ENCODE measurements around the gene TRPV4.
"Not testable (repeated sequence)": the region's sequence is repeated elsewhere in the genome, so short reads cannot be mapped to it uniquely, and the experiment has no call there.

The TRPV4 gene

GRCh38 chr12:109833307-109834189 is at the start of gene TRPV4:
Gene TRPV4 (minus strand): TSS chr12:109833398. CDS start chr12:109814796, 18,602 bp downstream.
- no peak for DNase-seq (ENCODE audit: extremely low spot score, insufficient read length, low read depth)

GRCh38 chr12:109881752-109882151 is 48.6 kb upstream of the TRPV4 start:
- FAIRE-seq (no peak), DNase-seq (ENCODE audit: extremely low spot score, insufficient read length, low read depth) (no peak)

More at GRCh38 chr12:109833307-109834189, at the start of gene TRPV4:
- FAIRE-seq, result no peak

GRCh38 chr12:109880938-109881337 is 47.7 kb upstream of the TRPV4 start:
- DNase-seq (ENCODE audit: extremely low spot score, insufficient read length, low read depth), result no peak
- no peak for FAIRE-seq

DNA sequence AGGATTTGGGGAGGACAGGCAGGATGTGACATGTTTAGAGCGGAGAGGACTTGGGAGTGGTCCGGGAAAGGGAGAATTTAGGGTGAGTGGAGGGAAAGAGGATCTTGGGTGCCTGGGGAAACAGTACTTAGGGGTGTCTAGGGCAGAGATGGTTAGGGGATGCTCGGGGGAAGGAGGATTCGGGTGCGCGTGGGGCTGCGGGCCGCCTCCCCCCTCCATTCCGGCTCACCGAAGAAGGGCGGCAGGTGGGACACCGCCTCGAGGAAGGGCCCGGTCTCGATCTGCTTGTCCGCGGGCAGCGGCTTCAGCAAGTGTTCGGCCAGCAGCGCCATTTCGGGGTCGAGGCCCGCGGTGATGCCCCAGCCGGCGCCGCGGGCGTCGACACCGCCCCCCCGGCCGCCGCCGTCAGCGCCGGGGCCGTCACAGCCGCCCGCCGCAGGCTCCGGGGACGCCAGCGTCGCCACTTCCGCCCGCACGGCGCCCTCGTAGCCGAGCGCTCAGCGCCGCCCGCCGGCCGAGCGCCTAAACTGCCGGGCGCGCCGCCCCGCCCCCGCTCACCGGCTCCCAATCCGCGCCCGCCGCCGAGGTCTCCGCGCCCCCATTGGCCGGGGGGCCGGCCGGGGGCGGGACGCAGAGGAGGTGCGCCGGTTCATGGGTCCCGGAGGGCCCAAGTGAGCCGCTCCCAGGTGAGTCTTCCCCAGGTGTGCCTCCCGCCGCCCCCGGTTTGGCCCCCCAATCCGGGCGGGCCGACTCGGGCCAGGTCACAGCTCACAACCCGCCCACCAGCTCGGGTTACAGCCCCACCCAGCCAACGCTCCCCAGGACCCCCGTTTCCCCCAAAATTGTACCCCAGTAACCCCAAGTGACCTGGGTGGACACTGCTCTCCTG is 47.1 kb upstream of the TRPV4 start, which contains the start of gene GLTP:
Gene GLTP, minus strand, starts transcription at position 499 of the 889 bp plus-strand sequence. Its CDS starts 167 bp downstream, at position 332.
- FAIRE-seq, result peak; percentile 60

GRCh38 chr12:109879351-109880042 is 46.3 kb upstream of the TRPV4 start:
- FAIRE-seq (no peak), DNase-seq (ENCODE audit: extremely low spot score, insufficient read length, low read depth) (no peak)

More for the DNA sequence above, 47.1 kb upstream of the TRPV4 start, which contains the start of gene GLTP:
- peak; percentile 95 for DNase-seq (ENCODE audit: extremely low spot score, insufficient read length, low read depth)

- DNase-seq (ENCODE audit: extremely low spot score, insufficient read length, low read depth), result no peak
Measured at GRCh38 chr12:109878749-109879148, 45.6 kb upstream of the TRPV4 start.

DNA sequence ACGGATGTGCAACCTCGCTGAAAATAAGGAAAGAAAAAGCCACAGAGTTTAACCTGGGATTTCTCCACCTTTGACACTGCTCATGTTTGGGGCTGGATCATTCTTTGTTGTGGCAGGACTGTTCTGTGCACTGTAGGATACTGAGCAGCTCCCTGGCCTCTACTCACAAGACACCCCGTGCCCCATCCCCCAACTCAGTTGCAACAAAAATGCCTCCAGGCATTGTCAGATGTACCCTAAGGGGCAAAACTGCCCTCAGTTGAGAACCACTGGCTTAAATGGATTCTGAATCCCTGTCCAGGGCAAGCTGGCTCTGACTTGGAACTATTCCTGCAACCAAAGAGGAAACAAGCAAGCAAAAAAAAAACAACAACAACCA is 45.0 kb upstream of the TRPV4 start:
- FAIRE-seq (no peak), DNase-seq (ENCODE audit: extremely low spot score, insufficient read length, low read depth) (no peak)

More at GRCh38 chr12:109878749-109879148, 45.6 kb upstream of the TRPV4 start:
- FAIRE-seq, result no peak

DNA sequence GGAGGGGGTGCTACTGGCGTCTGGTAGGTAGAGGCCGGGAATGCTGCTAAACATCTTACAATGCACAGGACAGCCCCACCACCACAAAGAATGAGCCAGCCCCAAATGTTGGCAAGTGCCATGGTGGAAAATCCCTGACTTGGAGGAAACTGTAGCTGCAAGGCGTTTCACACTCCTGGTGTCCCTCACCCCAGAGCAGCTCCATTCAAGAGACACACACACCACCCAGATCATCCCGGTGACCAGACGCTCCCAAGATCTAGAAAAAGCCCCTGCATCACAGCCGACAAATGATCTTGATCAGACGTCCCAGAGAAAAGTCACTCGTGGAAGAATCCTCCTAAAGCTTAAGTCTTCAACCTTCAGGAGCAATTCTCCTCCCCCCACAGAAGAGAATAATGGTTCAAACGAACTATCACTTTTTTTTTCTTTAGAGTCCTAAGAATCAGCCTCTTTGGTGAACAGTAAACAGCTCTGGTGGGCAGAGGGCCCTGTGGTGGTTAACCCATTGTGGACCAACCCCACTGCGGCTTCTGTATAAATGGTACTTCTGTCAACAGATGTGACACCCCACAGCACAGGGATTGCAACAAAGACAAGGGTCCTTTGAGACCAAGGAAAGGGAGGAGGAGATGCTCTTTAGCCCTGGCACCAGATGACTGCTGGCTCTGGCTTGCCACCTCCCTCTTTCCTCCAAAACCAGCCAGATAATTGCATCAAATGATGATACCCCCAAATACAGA is 44.5 kb upstream of the TRPV4 start:
- FAIRE-seq (no peak), DNase-seq (ENCODE audit: extremely low spot score, insufficient read length, low read depth) (no peak)

- no peak for FAIRE-seq
- DNase-seq (ENCODE audit: extremely low spot score, insufficient read length, low read depth), result no peak
Measured at GRCh38 chr12:109876406-109876805, 43.2 kb upstream of the TRPV4 start.

DNA sequence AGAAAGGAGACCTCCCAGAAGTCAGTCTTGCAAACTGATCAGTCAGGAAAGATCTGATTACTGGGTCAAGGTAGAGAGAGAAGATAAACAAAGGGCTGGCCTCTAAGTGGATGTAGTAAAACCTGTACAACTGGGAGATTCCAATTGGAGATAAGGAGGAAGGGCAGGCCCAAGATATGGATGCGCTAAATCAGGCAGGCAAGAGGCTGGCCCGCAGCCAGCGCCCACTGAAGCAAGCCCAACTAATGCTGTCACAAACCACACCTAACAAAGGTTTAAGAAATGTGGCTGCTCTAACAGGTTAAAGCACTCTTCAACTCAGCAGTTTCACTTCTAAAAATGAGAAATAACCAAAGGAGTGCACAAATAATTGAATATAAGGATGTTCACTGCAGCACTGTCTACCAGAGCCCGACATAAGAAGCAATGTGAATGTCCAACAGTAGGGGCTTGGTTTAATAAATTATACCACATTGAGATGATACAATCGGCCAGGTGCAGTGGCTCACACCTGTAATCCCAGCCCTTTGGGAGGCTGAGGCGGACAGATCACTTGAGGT is 42.5 kb upstream of the TRPV4 start:
- no peak for DNase-seq (ENCODE audit: extremely low spot score, insufficient read length, low read depth)
- peak; percentile 68 for FAIRE-seq

- FAIRE-seq, result no peak
- DNase-seq (ENCODE audit: extremely low spot score, insufficient read length, low read depth), result no peak
Measured at GRCh38 chr12:109873653-109874052, 40.5 kb upstream of the TRPV4 start.

GRCh38 chr12:109871668-109872314 is 38.6 kb upstream of the TRPV4 start:
- DNase-seq (ENCODE audit: extremely low spot score, insufficient read length, low read depth), result no peak
- no peak for FAIRE-seq

GRCh38 chr12:109870648-109871047 is 37.5 kb upstream of the TRPV4 start:
- FAIRE-seq (no peak), DNase-seq (ENCODE audit: extremely low spot score, insufficient read length, low read depth) (no peak)

DNA sequence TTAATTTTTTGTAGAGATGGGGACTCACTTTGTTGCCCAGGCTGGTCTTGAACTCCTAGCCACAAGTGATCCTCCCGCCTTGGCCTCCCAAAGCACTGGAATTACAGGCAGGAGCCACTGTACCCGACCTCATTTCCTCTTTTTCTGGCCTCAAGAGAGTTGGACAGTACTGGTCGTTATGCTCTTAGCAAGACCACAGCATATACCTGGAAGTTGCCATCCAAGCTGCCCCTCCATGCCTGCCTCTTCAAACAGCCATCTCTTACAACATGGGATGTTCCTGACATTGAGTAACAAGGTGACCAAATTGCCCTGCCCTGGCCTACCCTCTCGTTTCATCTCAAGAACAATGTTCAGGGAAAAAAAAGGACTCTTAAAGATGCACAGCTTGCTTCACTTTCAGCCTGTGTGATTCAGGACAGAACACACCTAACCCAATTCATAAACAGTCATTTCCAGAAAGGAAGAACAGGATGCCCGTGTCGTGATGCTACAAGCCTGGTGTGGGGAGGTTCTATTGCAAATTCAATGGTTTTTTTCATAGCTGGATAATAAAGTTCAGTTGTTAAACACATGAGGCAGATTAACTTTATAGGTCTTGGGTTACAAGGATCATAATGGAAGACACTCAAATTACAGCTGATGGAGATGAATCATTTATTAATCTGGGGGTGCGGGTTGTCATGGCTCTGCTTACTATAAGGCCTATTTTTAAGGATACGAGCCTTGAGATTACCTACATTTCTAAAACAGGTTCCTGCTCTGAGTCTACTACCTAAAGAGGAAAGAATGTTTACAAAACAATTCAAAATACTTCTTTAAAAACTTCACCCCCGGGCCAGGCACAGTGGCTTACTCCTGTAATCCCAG is 35.2 kb upstream of the TRPV4 start:
- no peak for DNase-seq (ENCODE audit: extremely low spot score, insufficient read length, low read depth)
- no peak for FAIRE-seq

- FAIRE-seq, result no peak
- no peak for DNase-seq (ENCODE audit: extremely low spot score, insufficient read length, low read depth)
Measured at GRCh38 chr12:109864916-109865315, 31.7 kb upstream of the TRPV4 start.

GRCh38 chr12:109863847-109864712 is 30.9 kb upstream of the TRPV4 start:
- FAIRE-seq, result no peak
- DNase-seq (ENCODE audit: extremely low spot score, insufficient read length, low read depth), result no peak

DNA sequence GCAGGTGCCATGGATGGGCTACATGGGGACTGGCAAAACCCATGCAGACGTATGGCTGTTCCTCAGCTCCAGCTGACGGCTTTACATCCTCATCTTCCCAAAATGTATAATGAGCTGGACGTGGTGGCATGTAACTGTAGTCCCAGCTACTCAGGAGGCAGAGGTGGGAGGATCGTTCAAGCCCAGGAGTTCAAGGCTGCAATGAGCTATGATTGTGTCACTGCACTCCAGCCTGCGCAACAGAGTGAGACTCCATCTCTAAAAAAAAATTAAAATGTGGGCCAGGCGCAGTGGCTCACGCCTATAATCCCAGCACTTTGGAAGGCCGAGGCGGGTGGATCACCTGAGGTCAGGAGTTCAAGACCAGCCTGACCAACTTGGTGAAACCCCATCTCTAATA is 29.3 kb upstream of the TRPV4 start:
- not testable (repeated sequence) for DNase-seq (ENCODE audit: extremely low spot score, insufficient read length, low read depth); FAIRE-seq
